ENCODE measurements around the gene GM2A.

DNA sequence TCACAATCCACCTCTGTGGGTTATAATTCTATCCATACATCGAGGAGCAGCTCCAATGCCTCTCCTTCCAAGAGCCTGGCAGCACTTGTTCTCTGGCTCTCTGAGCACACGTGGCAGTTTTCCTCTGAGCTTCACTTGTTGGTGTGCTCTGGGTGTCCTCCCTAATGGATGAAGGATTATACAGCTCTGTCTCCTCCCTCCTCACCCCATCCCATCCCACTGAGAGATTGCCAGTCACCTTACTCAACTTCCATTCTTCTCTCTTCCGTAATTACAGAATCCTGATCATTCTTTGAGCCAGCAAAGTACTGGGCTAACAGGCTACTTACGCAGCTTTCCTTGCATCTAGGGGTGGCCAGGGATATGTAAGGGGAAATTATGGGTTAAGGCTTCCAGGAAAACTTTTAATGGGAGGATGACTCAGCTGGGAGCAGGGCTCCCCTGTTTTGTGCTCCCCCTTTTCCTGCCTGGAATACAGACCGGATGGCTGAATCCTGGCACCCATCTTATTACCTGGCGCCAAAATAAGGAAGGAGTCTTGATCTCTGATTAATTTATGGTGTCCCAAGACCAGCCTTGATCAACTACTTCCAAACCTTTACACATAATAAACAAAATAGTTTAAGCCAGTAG lies 22.8 kb upstream of the GM2A start:
- TF ChIP-seq FOXK2 (IDR thresholded peaks at IDR 0.05) (no peak), NFRKB (IDR thresholded peaks at IDR 0.05) (no peak), ARNT (IDR thresholded peaks at IDR 0.05) (no peak), BHLHE40 (IDR thresholded peaks at IDR 0.05; ENCODE audit: borderline replicate concordance) (no peak), SUZ12 (IDR thresholded peaks at IDR 0.05) (no peak), HDGF (IDR thresholded peaks at IDR 0.05; ENCODE audit: borderline replicate concordance) (no peak)

Measured in HEK293T (cell line).